ENCODE data around the gene IL4.
"Not testable (repeated sequence)": the region's sequence is repeated elsewhere in the genome, so short reads cannot be mapped to it uniquely, and the experiment has no call there.

IL4 gene

DNA sequence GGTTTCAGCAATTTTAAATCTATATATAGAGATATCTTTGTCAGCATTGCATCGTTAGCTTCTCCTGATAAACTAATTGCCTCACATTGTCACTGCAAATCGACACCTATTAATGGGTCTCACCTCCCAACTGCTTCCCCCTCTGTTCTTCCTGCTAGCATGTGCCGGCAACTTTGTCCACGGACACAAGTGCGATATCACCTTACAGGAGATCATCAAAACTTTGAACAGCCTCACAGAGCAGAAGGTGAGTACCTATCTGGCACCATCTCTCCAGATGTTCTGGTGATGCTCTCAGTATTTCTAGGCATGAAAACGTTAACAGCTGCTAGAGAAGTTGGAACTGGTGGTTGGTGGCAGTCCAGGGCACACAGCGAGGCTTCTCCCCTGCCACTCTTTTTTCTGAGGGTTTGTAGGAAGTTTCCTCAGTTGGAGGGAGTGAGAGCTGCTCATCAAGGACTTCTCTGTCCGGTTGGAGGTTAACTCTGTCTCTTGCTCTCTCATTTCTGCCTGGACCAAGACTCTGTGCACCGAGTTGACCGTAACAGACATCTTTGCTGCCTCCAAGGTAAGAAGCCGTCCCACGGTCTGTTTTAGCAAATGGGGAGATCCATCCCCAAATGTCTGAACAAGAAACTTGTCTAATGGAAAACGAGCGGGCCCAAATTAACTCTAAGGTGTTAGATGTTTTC lies at the start of gene IL4:
TSS of gene IL4 (plus strand) at position 51 of the 692 bp plus-strand sequence. CDS start at position 113, 62 bp downstream.
- DNase-seq: no peak

DNA sequence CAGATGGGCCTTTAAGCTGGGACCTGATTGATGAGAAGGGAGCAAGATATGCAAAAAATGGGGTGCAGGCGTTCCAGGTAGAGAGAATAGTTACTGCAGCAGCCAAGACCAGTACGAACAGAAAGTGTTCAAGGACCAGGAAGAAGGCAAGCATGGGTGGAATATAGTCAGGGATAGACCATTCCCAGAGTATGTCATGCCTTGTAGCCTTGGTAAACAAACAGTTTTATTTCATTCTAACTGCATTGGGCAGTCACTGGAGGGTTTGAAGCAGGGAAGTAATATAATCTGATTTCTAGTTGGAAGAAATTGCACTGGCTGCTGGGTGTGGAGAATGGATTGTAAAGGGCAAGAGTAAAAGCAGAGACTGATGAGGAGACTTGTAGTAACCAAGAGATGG lies 46.3 kb upstream of the IL4 start:
- no peak for DNase-seq

DNA sequence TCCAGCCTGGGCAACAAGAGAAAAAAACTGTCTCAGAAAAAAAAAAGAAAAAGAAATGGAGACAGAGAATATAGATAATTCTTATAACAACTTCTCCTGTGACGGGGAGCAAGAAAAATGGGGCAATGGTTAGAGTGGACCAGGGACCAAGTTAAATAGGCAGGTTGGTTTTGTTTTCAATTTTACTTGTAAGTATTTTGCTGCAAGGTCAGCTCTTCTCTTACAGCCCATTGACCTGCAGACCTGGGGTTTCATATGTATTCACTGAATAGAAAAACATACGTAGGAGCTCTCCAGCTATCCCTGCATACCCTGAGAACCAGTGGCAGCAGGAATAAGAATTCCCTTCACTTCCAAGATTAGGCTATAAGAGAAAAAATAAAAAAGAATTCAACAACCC lies 45.0 kb upstream of the IL4 start:
- no peak for DNase-seq

DNA sequence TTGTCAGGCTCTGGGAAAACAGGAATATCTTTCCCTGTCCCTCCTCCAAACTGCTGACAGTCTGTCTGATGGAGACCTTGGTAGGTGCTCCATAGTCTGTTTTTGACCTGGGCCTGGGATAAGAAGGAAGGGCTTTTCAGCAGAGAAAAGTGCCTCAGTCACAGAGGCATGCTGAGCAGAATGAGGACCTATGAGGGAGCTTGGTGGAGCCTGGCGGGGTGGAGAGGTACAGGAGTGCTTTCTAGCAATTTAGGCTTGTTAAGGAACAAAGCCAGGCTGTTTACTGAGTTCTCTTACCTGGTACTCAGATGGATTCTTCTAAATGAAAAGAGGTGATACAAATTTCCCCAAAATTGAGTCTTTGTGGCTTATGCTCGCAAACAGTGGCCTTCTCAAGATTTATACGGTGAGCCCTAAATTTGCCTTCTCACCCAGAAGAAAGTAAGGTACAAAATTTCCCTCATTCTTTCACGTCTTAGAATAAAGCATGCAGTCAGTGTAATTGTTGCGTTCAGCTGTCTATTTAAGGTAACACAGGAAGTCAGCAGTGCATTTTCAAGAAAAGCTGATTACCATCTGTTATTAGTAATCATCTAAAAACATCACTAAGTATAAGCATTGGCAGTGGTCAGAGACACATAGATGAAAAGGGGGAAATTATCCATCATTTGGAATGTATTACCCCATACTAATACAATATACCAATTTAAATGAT lies 44.4 kb upstream of the IL4 start:
- DNase-seq: no peak

DNA sequence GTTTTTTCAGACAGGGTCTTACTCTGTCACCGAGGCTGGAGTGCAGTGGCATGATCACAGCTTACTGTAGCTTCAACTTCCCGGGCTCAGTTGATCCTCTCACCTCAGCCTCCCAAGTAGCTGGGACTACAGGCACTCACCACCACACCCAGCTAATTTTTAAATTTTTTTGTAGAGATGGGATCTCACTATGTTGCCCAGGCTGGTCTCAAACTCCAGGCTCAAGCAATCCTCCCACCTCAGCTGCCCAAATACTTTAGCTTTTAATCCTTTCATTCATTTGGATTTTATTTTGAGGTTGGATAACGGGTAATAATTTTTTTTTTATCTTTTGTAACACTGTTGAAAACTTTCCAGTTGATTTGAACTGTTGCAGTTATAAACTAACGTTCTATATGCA lies 40.2 kb upstream of the IL4 start:
- not testable (repeated sequence) for DNase-seq

DNA sequence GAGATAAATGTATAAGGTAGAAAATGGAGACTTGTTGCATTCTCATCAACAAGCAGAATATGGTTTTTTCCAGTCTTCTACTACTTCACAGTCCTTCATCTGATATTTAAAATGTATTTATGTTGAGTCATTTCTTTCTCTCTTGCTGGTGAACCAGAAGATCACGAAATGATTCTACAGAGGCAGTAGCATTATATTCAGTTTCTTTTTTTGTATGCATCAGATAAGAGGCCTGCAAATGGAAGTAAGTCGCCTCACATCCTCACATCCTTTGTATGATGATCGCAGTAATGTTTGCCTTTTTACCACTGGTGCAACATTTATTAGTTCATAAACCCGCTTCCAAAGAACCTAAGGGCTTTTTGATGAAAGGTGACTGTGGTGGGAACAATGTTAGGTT lies 37.9 kb upstream of the IL4 start:
- DNase-seq: no peak

DNA sequence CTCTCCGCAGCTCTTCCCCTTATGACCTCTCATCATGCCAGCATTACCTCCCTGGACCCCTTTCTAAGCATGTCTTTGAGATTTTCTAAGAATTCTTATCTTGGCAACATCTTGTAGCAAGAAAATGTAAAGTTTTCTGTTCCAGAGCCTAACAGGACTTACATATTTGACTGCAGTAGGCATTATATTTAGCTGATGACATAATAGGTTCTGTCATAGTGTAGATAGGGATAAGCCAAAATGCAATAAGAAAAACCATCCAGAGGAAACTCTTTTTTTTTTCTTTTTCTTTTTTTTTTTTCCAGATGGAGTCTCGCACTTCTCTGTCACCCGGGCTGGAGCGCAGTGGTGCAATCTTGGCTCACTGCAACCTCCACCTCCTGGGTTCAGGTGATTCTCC lies 36.5 kb upstream of the IL4 start:
- DNase-seq: no peak

DNA sequence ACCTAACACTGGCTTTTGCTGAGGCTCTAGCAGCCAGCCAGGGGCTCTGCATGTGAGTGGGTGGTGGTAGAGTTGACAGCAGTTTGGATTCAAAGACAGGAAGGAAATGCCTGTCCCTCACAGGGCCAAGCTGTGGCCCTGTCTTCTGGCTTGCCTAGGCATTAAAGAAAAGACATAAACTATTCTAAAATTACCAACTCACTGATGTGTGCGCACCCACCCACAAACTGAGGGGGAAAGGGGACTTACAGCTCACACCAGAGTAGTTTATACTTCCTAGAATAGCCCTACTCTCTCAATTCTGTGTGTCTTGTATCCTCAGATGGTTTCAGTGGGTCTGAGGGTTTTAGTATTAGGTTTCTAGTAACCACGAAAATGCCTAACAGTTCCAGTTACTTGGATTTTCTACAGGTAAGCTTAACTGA lies 34.1 kb upstream of the IL4 start:
- DNase-seq: no peak

DNA sequence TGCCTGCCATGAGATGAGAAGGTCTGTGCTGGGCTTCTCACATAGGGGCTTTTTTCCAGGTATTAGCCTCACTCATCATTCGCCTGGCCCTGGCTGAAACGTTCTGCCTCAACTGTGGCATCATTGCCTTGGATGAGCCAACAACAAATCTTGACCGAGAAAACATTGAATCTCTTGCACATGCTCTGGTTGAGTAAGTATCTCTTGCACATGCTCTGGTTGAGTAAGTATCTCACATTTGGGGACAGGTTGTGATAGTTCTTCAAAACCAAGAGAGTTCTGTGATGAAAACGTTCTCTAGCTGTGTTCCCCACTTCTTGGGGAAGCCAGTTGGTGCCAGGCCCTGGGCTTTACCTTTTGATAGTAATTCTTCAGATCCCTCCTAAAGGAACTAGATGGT lies 33.2 kb upstream of the IL4 start:
- DNase-seq: no peak

DNA sequence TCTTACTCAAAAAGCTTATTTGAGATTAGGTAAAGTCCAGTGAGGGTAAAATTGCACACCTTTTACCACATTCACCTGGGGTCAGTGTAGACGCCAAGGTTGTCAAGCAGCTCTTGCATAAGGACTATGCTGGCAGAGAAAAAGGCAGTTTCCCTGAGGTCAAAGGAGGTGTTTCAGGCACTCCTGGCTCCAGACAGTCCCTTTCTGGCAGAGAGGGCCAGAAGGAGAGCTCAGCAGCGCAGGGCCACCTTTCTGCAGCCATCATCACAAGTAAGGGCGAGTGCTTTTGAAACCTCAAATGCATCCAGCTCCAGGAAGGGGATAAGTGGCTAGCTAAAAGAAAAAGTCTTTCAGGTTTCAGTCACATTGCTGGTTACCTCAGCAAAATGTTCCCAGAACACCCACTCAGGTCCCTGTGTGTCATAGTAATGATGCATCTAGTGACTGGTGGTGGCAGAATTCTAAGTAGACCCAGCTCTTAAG lies 32.5 kb upstream of the IL4 start:
- no peak for DNase-seq

DNA sequence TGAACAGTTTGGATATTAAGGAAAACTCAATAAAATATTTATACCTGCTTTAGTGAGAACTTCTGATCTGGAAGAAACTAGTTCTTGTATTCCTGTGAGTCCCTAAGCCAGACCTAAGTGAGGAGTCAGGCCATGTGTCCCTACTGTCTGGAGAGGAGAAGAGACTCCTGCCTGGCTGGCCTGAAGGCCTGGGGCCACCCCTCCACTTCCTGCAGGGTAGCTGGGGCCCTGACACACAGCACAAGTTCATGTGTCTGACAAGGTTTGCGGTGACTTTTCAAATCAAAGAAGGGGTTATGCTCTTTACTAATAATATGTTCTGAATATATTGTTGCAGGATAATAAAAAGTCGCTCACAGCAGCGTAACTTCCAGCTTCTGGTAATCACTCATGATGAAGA lies 31.9 kb upstream of the IL4 start:
- no peak for DNase-seq

DNA sequence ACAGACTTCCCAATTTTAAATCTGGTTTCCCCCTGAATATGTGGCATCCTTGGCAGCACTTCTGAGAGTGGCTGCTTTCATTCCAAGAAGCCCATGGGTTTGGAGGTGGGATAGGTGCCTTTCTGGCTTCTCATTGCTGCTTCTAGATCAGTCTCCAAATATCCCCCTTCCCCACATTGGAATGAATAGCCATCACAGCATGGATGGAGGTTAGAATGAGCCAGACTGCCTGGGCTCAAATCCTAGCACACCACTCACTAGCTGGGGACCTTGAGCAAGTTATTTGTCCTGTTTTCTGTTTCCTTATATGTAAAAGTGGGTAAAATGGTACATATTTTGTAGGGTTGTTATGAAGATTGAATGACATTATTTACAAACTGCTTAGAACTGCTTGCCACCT lies 29.6 kb upstream of the IL4 start:
- no peak for DNase-seq

DNA sequence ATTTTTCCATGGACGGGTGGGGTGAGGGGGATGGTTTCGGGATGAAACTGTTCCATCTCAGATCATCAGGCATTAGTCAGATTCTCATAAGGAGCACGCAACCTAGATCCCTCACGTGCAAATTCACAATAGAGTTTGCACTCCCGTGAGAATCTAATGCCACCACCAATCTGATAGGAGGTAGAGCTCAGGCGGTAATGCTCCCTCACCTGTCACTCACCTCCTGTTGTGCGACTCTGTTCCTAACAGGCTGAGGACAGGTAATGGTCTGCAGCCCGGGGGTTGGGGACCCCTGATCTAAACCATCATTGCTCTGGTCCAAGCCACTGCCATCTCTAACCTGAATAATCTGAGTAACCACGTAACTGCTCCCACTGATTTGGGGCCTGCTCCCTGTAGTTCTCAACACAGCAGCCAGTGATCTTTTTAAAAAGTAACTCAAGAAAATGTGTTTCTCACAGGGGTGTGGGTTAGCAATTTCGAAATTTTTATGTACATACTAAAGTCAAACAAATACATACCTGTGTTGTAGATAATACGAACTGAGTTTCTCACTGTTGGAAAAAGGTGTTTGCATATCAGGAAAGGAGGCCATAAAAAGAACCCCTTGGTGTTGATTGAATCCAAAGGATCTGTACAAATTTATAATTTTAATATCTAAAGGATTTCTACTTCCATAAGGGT lies 27.1 kb upstream of the IL4 start:
- DNase-seq: no peak

DNA sequence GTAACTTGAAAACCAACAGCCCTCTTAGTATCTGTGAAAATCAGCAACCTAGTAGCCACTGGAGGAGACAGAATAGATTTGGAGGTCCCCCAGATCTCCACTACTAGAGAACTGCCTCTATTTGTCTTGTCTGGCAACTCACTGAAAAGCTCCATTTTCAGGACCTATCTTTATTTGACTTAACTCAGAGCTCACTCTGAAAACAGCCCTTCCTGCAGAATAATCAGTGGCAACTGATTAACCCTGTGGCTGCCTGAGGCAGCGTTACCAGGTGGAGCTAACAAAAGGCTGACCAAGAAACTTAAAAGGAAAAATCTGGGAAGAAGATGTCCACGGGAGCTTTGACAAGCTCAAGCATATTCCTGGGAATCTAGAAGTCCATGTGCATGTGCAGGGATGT lies 26.3 kb upstream of the IL4 start:
- DNase-seq: no peak

DNA sequence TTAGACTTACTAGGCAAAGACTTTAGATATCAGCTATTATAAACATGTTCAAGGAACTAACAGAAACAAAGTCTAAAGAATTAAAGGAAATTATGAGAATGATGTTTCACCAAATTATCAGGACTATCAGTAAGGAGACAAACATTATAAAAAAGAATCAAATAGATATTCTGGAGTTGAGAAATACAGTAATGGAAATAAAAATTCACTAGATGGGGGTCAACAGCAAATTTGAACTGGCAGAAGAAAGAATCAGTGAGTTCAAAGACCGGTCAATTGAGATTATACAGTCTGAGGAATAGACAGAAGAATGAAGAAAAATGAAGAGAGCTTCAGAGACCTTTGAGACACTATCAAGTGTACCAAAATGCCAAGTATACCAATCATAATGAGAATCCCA lies 25.4 kb upstream of the IL4 start:
- no peak for DNase-seq

DNA sequence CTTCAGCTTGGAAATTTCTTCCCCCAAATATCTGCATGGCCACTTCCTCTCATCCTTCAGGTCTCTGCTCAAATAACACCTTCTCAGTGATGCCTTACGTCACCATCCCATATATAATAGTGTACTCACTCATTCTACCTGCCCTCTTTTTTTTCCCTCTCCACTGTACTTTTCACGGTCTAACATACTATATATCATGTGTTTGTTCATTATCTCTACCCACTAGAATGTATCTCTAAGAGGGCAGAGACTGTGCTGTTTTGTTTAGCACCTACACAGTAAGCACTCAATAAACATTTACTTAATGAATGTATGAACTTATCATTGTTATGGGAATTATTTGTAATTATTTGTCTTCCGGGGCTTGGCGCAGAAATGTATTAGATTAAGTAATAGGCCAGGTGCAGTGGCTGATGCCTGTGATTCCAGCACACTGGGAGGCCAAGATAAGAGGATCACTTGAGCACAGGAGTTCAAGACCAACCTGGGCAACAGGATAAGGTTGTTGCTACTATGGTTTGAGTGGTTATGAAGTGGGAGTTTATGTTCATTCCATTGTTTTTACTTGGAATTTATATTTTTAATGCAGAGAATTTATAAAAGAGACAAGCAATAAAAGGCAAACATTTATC lies 21.8 kb upstream of the IL4 start:
- DNase-seq: no peak

DNA sequence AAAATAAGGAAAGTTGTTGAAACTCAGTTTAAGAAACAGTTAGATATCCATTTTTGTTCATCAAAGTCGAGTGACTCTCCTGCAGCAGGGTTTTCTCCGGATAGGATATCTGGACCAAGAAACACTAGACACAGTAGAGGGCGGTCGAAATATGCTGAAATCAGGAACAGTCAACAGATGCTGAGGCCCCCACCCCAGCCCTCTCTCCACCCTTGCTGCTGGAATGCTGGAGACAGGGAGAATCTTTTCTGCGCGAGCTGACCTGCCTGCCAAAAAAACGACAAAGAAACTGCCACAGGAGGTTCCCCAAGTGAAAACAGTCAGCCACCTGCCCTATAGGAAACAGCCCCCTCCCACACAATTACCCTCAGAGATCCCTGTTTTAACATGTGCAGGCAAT lies 20.1 kb upstream of the IL4 start:
- no peak for DNase-seq

DNA sequence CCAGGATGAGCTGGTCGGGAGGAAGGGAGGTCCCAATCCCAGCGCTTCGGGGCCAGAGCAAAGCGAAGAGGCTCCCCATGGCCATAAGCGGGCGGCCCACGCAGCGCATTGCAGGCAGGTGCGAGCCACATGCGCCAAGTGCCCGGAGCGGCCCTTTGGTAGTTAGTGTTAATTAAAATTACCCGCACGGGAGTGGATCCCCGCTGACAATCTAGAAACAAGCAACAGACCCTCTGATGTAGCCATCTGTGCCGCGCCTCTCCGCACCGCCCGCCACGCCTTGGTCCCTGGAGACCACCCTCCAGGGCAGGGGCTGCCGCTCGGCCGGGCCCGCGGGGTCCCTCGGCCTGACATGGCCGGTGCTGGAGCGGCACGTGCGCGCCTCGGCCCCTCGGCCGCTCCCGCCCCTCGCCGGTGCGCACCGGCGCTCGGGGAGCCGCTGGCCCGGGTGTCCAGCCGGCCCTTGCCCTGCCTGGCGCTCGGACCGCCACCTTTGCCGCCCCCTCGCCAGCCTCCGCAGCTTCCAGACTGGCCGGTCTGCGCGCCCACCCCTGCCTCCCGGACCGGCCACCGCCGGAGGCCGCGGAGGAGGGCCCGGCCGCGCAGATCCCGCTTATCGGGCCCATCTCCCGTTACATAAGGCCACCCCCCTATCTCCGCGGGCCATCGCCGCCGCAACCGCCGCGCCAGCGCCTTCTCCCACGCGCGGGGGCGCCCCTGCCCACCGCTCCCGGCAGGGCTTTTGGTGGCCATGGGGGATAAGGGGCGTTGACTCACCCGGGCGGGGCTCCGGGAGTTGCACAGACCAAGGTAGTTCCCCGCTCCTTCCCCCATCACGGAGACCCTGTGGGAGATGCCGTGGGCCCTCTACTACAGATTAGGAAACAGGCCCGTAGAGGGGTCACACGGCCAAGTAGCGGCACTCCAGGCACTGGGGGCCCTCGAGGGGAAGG lies 17.7 kb upstream of the IL4 start:
- DNase-seq: peak; percentile 41

DNA sequence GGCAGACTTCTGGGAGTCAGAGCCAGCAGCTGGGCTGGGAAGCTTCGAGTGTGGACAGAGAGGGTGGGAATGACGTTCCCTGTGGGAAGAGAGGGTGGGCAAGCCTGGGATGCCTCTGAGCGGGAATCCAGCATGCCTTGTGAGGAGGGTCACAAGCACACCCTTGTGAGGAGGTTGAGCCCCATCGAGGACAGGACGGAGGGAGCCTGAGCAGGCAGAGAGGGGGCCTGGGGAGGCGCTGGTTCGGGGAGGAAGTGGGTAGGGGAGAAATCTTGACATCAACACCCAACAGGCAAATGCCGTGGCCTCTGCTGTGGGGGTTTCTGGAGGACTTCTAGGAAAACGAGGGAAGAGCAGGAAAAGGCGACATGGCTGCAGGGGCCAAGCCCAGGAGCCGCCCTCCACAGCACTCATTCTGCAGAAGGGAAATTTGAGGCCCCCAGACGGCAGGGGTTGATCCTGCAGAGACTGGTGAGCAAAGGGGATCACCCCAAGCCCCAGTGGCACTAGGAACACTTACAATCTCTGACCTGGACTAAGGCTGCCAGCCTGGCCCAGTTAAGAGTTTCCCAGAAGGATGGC lies 16.9 kb upstream of the IL4 start:
- DNase-seq: no peak

DNA sequence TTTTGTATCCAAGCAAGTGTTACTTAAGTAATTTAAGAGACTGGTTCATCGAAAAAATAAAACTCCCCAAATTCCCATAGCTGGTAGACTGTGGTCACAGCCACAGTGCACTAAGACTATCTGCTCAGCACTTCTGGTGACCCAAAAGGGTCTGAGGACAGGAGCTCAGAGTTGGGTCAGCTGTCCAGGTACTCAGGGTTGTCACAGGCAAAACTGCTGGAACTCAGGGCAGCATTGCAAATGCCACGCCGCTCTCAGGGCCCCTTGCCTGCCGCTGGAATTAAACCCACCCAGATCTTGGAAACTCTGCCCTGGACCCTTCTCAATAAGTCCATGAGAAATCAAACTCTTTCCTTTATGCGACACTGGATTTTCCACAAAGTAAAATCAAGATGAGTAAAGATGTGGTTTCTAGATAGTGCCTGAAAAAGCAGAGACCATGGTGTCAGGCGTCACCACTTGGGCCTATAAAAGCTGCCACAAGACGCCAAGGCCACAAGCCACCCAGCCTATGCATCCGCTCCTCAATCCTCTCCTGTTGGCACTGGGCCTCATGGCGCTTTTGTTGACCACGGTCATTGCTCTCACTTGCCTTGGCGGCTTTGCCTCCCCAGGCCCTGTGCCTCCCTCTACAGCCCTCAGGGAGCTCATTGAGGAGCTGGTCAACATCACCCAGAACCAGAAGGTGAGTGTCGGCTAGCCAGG lies 16.0 kb upstream of the IL4 start, which contains the start of gene IL13:
TSS of gene IL13 (plus strand) at position 498 of the 705 bp plus-strand sequence. CDS start at position 512, 14 bp downstream.
- no peak for DNase-seq
